Chondrocyte (in vitro differentiated cells): ENCODE measurements around the gene C10orf95. TPM values are rescaled to one million over a fixed set of nuclear protein-coding genes. Genes with fewer than 3 reads are reported as not detected.

Experiments
- DNase-seq: peaks from one replicate; pipeline ENCODE4 v3.0.0; 2021; ENCODE audit warnings: mixed read lengths, low spot score
- H3K27ac Mint-ChIP-seq: one replicate; pipeline ENCODE4 v1.8.0; 2021; ENCODE audit warnings: mild to moderate bottlenecking, moderate library complexity, mixed read lengths; ENCODE audit not compliant: unreplicated experiment
- H3K27me3 Mint-ChIP-seq: 2 replicates; pipeline ENCODE4 v1.8.0; 2021; ENCODE audit warnings: low read depth, mixed read lengths
- H3K36me3 Mint-ChIP-seq: 2 replicates; pipeline ENCODE4 v1.8.0; 2021; ENCODE audit warnings: low read depth, mixed read lengths
- H3K4me1 Mint-ChIP-seq: 2 replicates; pipeline ENCODE4 v1.8.0; 2021; ENCODE audit warnings: low read depth, mild to moderate bottlenecking, mixed read lengths
- H3K4me3 Mint-ChIP-seq: one replicate; pipeline ENCODE4 v1.8.0; 2021; ENCODE audit warnings: mild to moderate bottlenecking, moderate library complexity, mixed read lengths; ENCODE audit not compliant: unreplicated experiment
- H3K9me3 Mint-ChIP-seq: 2 replicates; pipeline ENCODE4 v1.8.0; 2021; ENCODE audit warnings: low read depth, mixed read lengths
- total RNA-seq: library from RNA; stranded (reverse); gene quantifications from 3 replicates; pipeline ENCODE4 v1.2.1, GENCODE V29; 2021
- TF ChIP-seq, protein P1 (sequence below): fragments of 200-600 bp; sonication (generic); IDR thresholded peaks from 2 replicates; pipeline ENCODE4 v1.5.0; 2021; ENCODE audit warnings: antibody characterized with exemption, mild to moderate bottlenecking, moderate library complexity

C10orf95 gene
- total RNA-seq, 1 donor from 2014 or later, result not detected

DNA sequence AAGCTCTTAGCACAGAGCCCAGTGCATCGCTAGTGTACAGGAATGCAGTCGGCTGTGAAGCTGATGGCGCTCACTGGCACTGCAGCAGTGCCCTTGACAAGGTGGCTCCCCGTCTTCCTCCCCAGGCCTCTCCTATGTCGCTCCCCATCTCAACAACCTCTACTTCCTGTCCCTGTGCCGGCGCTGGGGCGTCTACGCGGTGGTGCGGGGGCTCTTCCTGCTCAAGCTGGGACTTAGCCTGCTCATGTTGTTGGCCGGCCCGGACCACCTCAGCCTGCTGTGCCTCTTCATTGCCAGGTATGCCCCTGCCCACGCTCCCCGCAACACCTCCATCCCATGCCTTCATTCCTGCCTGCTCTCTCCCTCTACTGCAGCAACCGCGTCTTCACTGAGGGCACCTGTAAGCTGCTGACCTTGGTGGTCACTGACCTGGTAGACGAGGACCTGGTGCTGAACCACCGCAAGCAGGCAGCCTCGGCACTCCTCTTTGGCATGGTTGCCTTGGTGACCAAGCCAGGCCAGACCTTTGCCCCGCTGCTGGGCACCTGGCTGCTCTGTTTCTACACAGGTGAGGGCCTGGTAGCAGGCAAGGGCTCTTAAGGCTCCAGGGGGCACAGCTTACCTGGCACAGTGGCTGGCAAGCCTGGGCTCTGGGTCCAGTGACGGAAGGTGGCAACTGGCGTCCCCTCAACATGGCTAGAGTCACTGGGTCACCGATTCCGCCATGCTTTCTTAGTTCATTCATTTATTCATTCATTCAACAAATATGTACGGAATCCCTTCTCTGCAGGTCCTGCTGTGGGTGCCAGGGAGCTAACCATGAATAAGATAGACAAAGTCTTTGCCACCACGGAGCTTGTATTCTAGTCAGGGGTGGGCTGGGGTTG is 22.3 kb upstream of the C10orf95 start:
- Mint-ChIP-seq H3K4me1 (no peaks in the 10 kb centered on the region), H3K27ac (no peak overlapping the region), H3K9me3 (no peaks in the 10 kb centered on the region), H3K4me3 (no peak overlapping the region), H3K36me3 (no peaks in the 10 kb centered on the region), H3K27me3 (no peaks in the 10 kb centered on the region)
- TF ChIP-seq, protein P1, sequence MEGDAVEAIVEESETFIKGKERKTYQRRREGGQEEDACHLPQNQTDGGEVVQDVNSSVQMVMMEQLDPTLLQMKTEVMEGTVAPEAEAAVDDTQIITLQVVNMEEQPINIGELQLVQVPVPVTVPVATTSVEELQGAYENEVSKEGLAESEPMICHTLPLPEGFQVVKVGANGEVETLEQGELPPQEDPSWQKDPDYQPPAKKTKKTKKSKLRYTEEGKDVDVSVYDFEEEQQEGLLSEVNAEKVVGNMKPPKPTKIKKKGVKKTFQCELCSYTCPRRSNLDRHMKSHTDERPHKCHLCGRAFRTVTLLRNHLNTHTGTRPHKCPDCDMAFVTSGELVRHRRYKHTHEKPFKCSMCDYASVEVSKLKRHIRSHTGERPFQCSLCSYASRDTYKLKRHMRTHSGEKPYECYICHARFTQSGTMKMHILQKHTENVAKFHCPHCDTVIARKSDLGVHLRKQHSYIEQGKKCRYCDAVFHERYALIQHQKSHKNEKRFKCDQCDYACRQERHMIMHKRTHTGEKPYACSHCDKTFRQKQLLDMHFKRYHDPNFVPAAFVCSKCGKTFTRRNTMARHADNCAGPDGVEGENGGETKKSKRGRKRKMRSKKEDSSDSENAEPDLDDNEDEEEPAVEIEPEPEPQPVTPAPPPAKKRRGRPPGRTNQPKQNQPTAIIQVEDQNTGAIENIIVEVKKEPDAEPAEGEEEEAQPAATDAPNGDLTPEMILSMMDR, result no peak
- no peak for DNase-seq

DNA sequence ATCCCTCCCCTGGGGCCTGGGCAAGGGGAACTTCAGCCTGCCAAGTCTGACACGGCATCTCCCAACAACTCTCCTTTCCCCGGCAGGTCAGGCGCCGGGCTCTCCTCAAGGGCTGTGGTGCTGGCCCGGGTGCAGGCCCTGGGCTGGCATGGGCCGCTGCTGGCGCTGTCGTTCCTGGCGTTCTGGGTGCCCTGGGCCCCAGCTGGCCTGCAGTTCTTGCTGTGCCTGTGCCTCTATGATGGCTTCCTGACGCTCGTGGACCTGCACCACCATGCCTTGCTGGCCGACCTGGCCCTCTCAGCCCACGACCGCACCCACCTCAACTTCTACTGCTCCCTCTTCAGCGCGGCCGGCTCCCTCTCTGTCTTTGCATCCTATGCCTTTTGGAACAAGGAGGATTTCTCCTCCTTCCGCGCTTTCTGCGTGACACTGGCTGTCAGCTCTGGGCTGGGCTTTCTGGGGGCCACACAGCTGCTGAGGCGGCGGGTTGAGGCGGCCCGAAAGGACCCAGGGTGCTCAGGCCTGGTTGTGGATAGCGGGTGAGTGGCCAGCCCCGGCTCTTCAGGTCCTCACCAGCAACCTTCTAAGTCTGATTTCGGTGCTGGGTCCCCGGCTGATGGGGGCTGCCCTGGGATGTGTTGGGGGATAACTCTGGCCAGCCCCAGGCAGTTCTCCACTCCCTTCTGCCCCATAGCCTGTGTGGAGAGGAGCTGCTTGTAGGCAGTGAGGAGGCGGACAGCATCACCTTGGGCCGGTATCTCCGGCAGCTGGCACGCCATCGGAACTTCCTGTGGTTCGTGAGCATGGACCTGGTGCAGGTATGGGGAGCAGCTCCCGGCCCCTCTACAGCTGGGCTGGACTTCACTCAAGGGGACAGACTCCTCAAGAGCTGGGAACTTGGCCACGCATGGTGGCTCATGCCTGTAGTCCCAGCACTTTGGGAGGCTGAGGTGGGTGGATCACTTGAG is 19.5 kb upstream of the C10orf95 start:
- no peak overlapping the region for H3K27ac Mint-ChIP-seq
- no peaks in the 10 kb centered on the region for H3K9me3 Mint-ChIP-seq
- TF ChIP-seq, protein P1, result no peak
- DNase-seq, result no peak
- no peaks in the 10 kb centered on the region for H3K27me3 Mint-ChIP-seq
- no peaks in the 10 kb centered on the region for H3K4me1 Mint-ChIP-seq
- H3K36me3 Mint-ChIP-seq, result no peaks in the 10 kb centered on the region
- H3K4me3 Mint-ChIP-seq, result no peak overlapping the region

DNA sequence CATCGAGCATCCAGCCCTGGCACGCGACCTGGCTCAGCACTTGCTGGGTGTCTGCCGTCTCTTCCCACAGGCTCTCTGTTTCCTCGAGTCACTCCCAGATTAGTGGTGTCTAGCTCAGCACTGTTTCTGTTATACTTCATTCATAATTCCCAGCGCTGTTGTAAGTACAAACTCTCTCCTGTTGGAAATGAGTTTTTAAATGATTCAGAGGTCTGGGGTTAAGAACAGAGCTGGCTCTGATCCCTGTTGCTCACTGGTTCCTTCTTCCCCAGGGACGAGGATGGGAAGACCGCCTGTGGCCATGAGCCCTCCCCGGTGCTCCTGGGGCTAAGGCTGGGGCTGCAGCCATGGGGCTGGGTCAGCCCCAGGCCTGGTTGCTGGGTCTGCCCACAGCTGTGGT is 17.3 kb upstream of the C10orf95 start:
- TF ChIP-seq, protein P1, result no peak
- no peak for DNase-seq
- Mint-ChIP-seq H3K36me3 (no peaks in the 10 kb centered on the region), H3K4me1 (no peaks in the 10 kb centered on the region), H3K9me3 (no peaks in the 10 kb centered on the region), H3K27ac (no peak overlapping the region), H3K27me3 (no peaks in the 10 kb centered on the region), H3K4me3 (no peak overlapping the region)

DNA sequence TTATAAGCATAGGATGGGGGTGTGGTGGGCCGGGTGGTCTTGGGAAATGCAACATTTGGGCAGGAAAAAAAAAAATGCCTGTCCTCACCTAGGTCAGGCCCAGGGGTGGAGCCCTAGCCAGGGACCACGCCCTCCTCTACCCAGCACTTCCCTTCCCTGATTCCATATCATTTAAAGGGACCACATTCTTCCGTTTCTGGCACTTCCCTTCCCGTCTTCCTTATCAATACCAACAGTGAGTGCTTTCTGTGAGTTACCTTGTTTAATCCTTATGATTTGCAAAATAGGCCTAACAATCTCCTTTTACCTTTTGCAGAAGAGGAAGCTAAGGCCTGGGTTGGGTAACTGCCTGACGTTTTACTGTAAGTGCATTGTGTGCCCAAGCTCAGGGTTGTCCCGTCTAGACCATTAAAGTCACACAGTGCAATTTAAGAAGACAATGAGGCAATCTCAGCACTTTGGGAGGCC is 16.7 kb upstream of the C10orf95 start:
- Mint-ChIP-seq H3K27ac (no peak overlapping the region), H3K4me1 (no peaks in the 10 kb centered on the region), H3K27me3 (no peaks in the 10 kb centered on the region), H3K9me3 (no peaks in the 10 kb centered on the region), H3K36me3 (no peaks in the 10 kb centered on the region), H3K4me3 (no peak overlapping the region)
- DNase-seq, result no peak
- TF ChIP-seq, protein P1, result no peak

DNA sequence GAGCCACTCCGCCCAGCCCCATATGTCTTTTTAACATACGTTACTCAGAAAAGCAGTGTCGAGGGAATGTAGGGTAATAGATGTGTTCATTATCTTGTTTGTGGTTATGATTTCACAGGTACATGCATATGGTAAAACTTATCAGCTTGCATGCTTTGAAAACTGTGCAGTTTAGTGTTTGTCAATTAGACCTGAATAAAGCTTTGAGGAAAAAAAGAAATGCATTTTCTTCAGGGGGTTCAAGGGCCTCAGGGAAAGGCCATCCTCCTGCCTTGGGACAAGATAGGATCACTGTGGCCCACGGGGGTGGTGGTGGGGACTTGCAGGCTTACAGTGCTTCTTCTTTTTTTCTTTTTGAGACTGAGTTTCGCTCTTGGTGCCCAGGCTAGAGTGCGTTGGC is 16.0 kb upstream of the C10orf95 start:
- DNase-seq, result no peak
- H3K27ac Mint-ChIP-seq, result no peak overlapping the region
- no peaks in the 10 kb centered on the region for H3K9me3 Mint-ChIP-seq
- H3K36me3 Mint-ChIP-seq, result no peaks in the 10 kb centered on the region
- peaks cover 5% of the 10 kb centered on the region for H3K27me3 Mint-ChIP-seq
- peaks cover 6% of the 10 kb centered on the region for H3K4me1 Mint-ChIP-seq
- TF ChIP-seq, protein P1, result no peak
- H3K4me3 Mint-ChIP-seq, result no peak overlapping the region
